SK-N-DZ (cell line): ENCODE data around the gene ODAPH. TPM values are rescaled to one million over a fixed set of nuclear protein-coding genes. Genes with fewer than 3 reads are reported as not detected.
A peak's percentile ranks its signal among the peaks of the same experiment; 100 is the strongest.
"Not testable (repeated sequence)": the region's sequence is repeated elsewhere in the genome, so short reads cannot be mapped to it uniquely, and the experiment has no call there.

ENCODE experiments used
- DNase-seq: peaks from one replicate; pipeline ENCODE4 v3.0.0-alpha.2; 2015; ENCODE audit warnings: low spot score
- polyA plus RNA-seq, 2 experiments: library from polyadenylated mRNA; depleted of rRNA; stranded (reverse); fragments of >200 nt; gene quantifications; 2 replicates each; pipeline ENCODE4 v1.2.3, GENCODE V29; 2014

Gene ODAPH
- polyA plus RNA-seq (2014; cell fraction: cytosol; rRNA removed), result not detected in 2 replicates
- polyA plus RNA-seq (2014; cell fraction: nucleus; rRNA removed), result not detected in 2 replicates

- DNase-seq, result no peak
Observed at GRCh38 chr4:75555294-75556164, at the start of gene ODAPH. Gene ODAPH, plus strand, starts transcription at chr4:75556066. Its CDS starts 17 bp downstream, at chr4:75556083.

- not testable (repeated sequence) for DNase-seq
Observed at GRCh38 chr4:75509592-75509991, 46.3 kb upstream of the ODAPH start.

GRCh38 chr4:75511841-75512240 is 44.0 kb upstream of the ODAPH start:
- no peak for DNase-seq

GRCh38 chr4:75512386-75513211 is 43.3 kb upstream of the ODAPH start:
- no peak for DNase-seq

- DNase-seq, result no peak
Observed at GRCh38 chr4:75513526-75514130, 42.2 kb upstream of the ODAPH start.

GRCh38 chr4:75514131-75514948 is 41.5 kb upstream of the ODAPH start, which contains the start of the genes RCHY1 and THAP6:
Gene RCHY1, minus strand, starts transcription at chr4:75514403. Its CDS starts 117 bp downstream, at chr4:75514286.
Gene THAP6, plus strand, starts transcription at chr4:75514473. Its CDS starts 980 bp downstream, at chr4:75515453.
- DNase-seq, result peak; percentile 96

GRCh38 chr4:75514949-75515612 is 40.8 kb upstream of the ODAPH start:
- peak; percentile 2 for DNase-seq

GRCh38 chr4:75516144-75516543 is 39.7 kb upstream of the ODAPH start:
- DNase-seq, result no peak

GRCh38 chr4:75519452-75519851 is 36.4 kb upstream of the ODAPH start:
- DNase-seq, result not testable (repeated sequence)

- DNase-seq, result no peak
Observed at GRCh38 chr4:75525086-75525485, 30.8 kb upstream of the ODAPH start.

- no peak for DNase-seq
Observed at GRCh38 chr4:75525910-75526309, 30.0 kb upstream of the ODAPH start.

- no peak for DNase-seq
Observed at GRCh38 chr4:75527482-75527881, 28.4 kb upstream of the ODAPH start.

- DNase-seq, result no peak
Observed at GRCh38 chr4:75530556-75531322, 25.1 kb upstream of the ODAPH start.

GRCh38 chr4:75531536-75532143 is 24.2 kb upstream of the ODAPH start:
- not testable (repeated sequence) for DNase-seq

GRCh38 chr4:75533339-75533887 is 22.5 kb upstream of the ODAPH start:
- not testable (repeated sequence) for DNase-seq

- not testable (repeated sequence) for DNase-seq
Observed at GRCh38 chr4:75533926-75534325, 21.9 kb upstream of the ODAPH start.

GRCh38 chr4:75537308-75537707 is 18.6 kb upstream of the ODAPH start:
- not testable (repeated sequence) for DNase-seq

- DNase-seq, result no peak
Observed at GRCh38 chr4:75542824-75543223, 13.0 kb upstream of the ODAPH start.

- not testable (repeated sequence) for DNase-seq
Observed at GRCh38 chr4:75544220-75544619, 11.6 kb upstream of the ODAPH start.
